ENCODE measurements around the gene PXDC1. TPM values are rescaled to one million over a fixed set of nuclear protein-coding genes. Genes with fewer than 3 reads are reported as not detected.

PXDC1 gene
- total and polyA plus RNA-seq, 4 donors = 24.1 to 106 (median 77.6) TPM

GRCh38 chr6:3782876-3783832 lies 31.6 kb upstream of the PXDC1 start:
- no peaks in the 10 kb centered on the region for H3K27me3 ChIP-seq (ENCODE audit: control insufficient read depth in 4 of 4, insufficient read depth in 4 of 4, low read length in 3 of 4)
- H3K27ac ChIP-seq (ENCODE audit: low read depth in 1 of 2, low read length in 2 of 2) = no peak overlapping the region
- TF ChIP-seq RXRA (IDR thresholded peaks at IDR 0.05) (no peak), FOXA2 (IDR thresholded peaks at IDR 0.05) (no peak), REST (IDR thresholded peaks at IDR 0.05) (no peak), TAF1 (conservative IDR thresholded peaks at IDR 0.05) (no peak), ATF3 (IDR thresholded peaks at IDR 0.05) (no peak), EGR1 (IDR thresholded peaks at IDR 0.05; ENCODE audit: low read depth in 2 of 2) (no peak), YY1 (IDR thresholded peaks at IDR 0.05) (no peak), JUND (IDR thresholded peaks at IDR 0.05) (no peak), RAD21 (IDR thresholded peaks at IDR 0.05) (no peak), HNF4A (conservative IDR thresholded peaks at IDR 0.05) (no peak), HNF4G (IDR thresholded peaks at IDR 0.05) (no peak), MAX (IDR thresholded peaks at IDR 0.05) (no peak), SP1 (IDR thresholded peaks at IDR 0.05) (no peak), GABPA (IDR thresholded peaks at IDR 0.05 in 1 of 2, conservative IDR thresholded peaks at IDR 0.05 in 1 of 2) (no peak)
- peaks cover 0 to 6% (median 4%) of the 10 kb centered on the region in 4 donors for H3K4me1 ChIP-seq (ENCODE audit: control insufficient read depth in 4 of 4, insufficient read depth in 4 of 4, low read length in 3 of 4)
- H3K36me3 ChIP-seq (ENCODE audit: control insufficient read depth in 4 of 4, insufficient read depth in 3 of 4, low read depth in 1 of 4, low read length in 3 of 4) = no peaks in the 10 kb centered on the region
- H3K9me3 ChIP-seq (ENCODE audit: control insufficient read depth in 4 of 4, low read length in 3 of 4) = no peaks in the 10 kb centered on the region
- no peak for DNase-seq (ENCODE audit: low spot score)
- H3K4me3 ChIP-seq (ENCODE audit: low read depth in 1 of 3, low read length in 3 of 3) = no peak overlapping the region
- 80% methylated on average over 17 of the region's 17 CpGs for WGBS
- H3K9ac ChIP-seq (ENCODE audit: low read depth in 1 of 2, low read length in 2 of 2) = no peak overlapping the region

GRCh38 chr6:3781504-3781903 lies 30.0 kb upstream of the PXDC1 start:
- H3K9ac ChIP-seq (ENCODE audit: low read depth in 1 of 2, low read length in 2 of 2) = no peak overlapping the region
- 96% methylated on average over 8 of the region's 8 CpGs for WGBS
- no peaks in the 10 kb centered on the region for H3K9me3 ChIP-seq (ENCODE audit: control insufficient read depth in 4 of 4, low read length in 3 of 4)
- no peaks in the 10 kb centered on the region for H3K36me3 ChIP-seq (ENCODE audit: control insufficient read depth in 4 of 4, insufficient read depth in 3 of 4, low read depth in 1 of 4, low read length in 3 of 4)
- no peaks in the 10 kb centered on the region for H3K4me1 ChIP-seq (ENCODE audit: control insufficient read depth in 4 of 4, insufficient read depth in 4 of 4, low read length in 3 of 4)
- no peaks in the 10 kb centered on the region for H3K27me3 ChIP-seq (ENCODE audit: control insufficient read depth in 4 of 4, insufficient read depth in 4 of 4, low read length in 3 of 4)
- H3K4me3 ChIP-seq (ENCODE audit: low read depth in 1 of 3, low read length in 3 of 3) = no peak overlapping the region
- TF ChIP-seq HNF4G (IDR thresholded peaks at IDR 0.05) (no peak), RAD21 (IDR thresholded peaks at IDR 0.05) (no peak), ZBTB33 (IDR thresholded peaks at IDR 0.05) (no peak), ATF3 (IDR thresholded peaks at IDR 0.05) (no peak), FOXA1 (IDR thresholded peaks at IDR 0.05) (no peak), MAX (IDR thresholded peaks at IDR 0.05) (no peak), TAF1 (conservative IDR thresholded peaks at IDR 0.05) (no peak), CTCF (IDR thresholded peaks at IDR 0.05; ENCODE audit: low read depth, low read length, missing input control) (no peak), REST (IDR thresholded peaks at IDR 0.05) (no peak)
- no peak overlapping the region for H3K27ac ChIP-seq (ENCODE audit: low read depth in 1 of 2, low read length in 2 of 2)
- no peak for DNase-seq (ENCODE audit: low spot score)

All from liver (tissue), 9 donors.